GM18873 (cell line): ENCODE measurements around the gene FAU.
"Not testable (repeated sequence)": the region's sequence is repeated elsewhere in the genome, so short reads cannot be mapped to it uniquely, and the experiment has no call there.

Experiments used
- ATAC-seq: cut with Tn5 transposase; IDR thresholded peaks from one replicate; pipeline ENCODE4 v1.9.1; 2021; ENCODE audit warnings: mild to moderate bottlenecking, moderate library complexity, moderate number of reproducible peaks; ENCODE audit not compliant: unreplicated experiment, low FRiP score

FAU gene

GRCh38 chr11:65121865-65122696, at the start of gene FAU, which contains the start of gene MRPL49:
Gene FAU (minus strand): TSS chr11:65122134. CDS start chr11:65121813, 321 bp downstream.
Gene MRPL49 (plus strand): TSS chr11:65122321. CDS start chr11:65122347, 26 bp downstream.
- ATAC-seq, result peak; percentile 56

GRCh38 chr11:65170058-65170534, 48.2 kb upstream of the FAU start, which contains the start of gene SPDYC:
Gene SPDYC (plus strand): TSS chr11:65170233. CDS start chr11:65171358, 1,125 bp downstream.
- ATAC-seq, result no peak

GRCh38 chr11:65169164-65169641, 47.3 kb upstream of the FAU start:
- no peak for ATAC-seq

- ATAC-seq, result no peak
Measured at GRCh38 chr11:65167656-65168055, 45.7 kb upstream of the FAU start.

- ATAC-seq, result no peak
Measured at GRCh38 chr11:65166893-65167292, 45.0 kb upstream of the FAU start.

- ATAC-seq, result no peak
Measured at GRCh38 chr11:65165410-65166317, 43.7 kb upstream of the FAU start.

- no peak for ATAC-seq
Measured at GRCh38 chr11:65163684-65164083, 41.8 kb upstream of the FAU start.

GRCh38 chr11:65160643-65161042, 38.7 kb upstream of the FAU start:
- no peak for ATAC-seq

GRCh38 chr11:65159012-65159411, 37.1 kb upstream of the FAU start:
- peak; percentile 50 for ATAC-seq

GRCh38 chr11:65157336-65157735, 35.4 kb upstream of the FAU start:
- ATAC-seq, result no peak

- ATAC-seq, result no peak
Measured at GRCh38 chr11:65156926-65157325, 35.0 kb upstream of the FAU start.

GRCh38 chr11:65156256-65156655, 34.3 kb upstream of the FAU start:
- no peak for ATAC-seq

GRCh38 chr11:65152122-65152521, 30.2 kb upstream of the FAU start:
- ATAC-seq, result no peak

- ATAC-seq, result no peak
Measured at GRCh38 chr11:65151331-65151899, 29.5 kb upstream of the FAU start.

- no peak for ATAC-seq
Measured at GRCh38 chr11:65150509-65151299, 28.8 kb upstream of the FAU start.

- not testable (repeated sequence) for ATAC-seq
Measured at GRCh38 chr11:65150131-65150508, 28.2 kb upstream of the FAU start.

GRCh38 chr11:65148657-65149056, 26.7 kb upstream of the FAU start:
- ATAC-seq, result no peak

GRCh38 chr11:65147352-65148075, 25.6 kb upstream of the FAU start:
- no peak for ATAC-seq

GRCh38 chr11:65141896-65142494, 20.1 kb upstream of the FAU start:
- no peak for ATAC-seq
